Colonic mucosa (tissue), 4 donors: ENCODE data around the gene DNAJA4. TPM values are rescaled to one million over a fixed set of nuclear protein-coding genes. Genes with fewer than 3 reads are reported as not detected.

Experiments
- DNase-seq: peaks from one replicate; pipeline ENCODE4 v3.0.0-alpha.2; 2020
- H3K27ac ChIP-seq: fragments of 200-600 bp; one replicate; pipeline ENCODE4 v1.8.0; 2021
- H3K27me3 ChIP-seq: fragments of 200-600 bp; one replicate; pipeline ENCODE4 v1.8.0; 2021
- H3K36me3 ChIP-seq: fragments of 200-600 bp; one replicate; pipeline ENCODE4 v1.8.0; 2021
- H3K4me1 ChIP-seq: fragments of 200-600 bp; one replicate; pipeline ENCODE4 v1.8.0; 2021; ENCODE audit warnings: mild to moderate bottlenecking
- H3K4me3 ChIP-seq: fragments of 200-600 bp; one replicate; pipeline ENCODE4 v1.8.0; 2021
- H3K9ac ChIP-seq, 2 donors: one replicate each; pipeline ENCODE4 v1.7.0; 2013; ENCODE audit warnings: control low read depth in 2 of 2, low read depth in 2 of 2, low read length in 2 of 2
- H3K9me3 ChIP-seq: fragments of 200-600 bp; one replicate; pipeline ENCODE4 v1.8.0; 2021
- CTCF ChIP-seq: fragments of 200-600 bp; IDR thresholded peaks from one replicate; pipeline ENCODE4 v1.8.0; 2022; ENCODE audit warnings: antibody characterized with exemption, mild to moderate bottlenecking
- intact Hi-C: fragments of 100-400 bp; cut with DNase I; formaldehyde crosslinking; loops from one replicate; pipeline ENCODE4 v1.14.1; 2022
- total RNA-seq, 2 donors: library from RNA; stranded (reverse); fragmentation: NEBNext Ultra II Directional in 1 of 2; extraction: Animal tissue kit (Norgen Biotek cat#: 25700) in 1 of 2; gene quantifications; one replicate each; pipeline ENCODE4 v1.2.1, GENCODE V29; 2021
- donor health status: healthy.
- donor health status: DM: no; HTN: no; CAD: no.
- donor health status: DM: no; HTN: no; CAD: no.

Gene DNAJA4
- total RNA-seq, 2 donors from 2014 or later: 42.6 to 54.5 TPM

GRCh38 chr15:78314181-78314581 lies 49.8 kb downstream of the DNAJA4 start:
- no peak for TF ChIP-seq CTCF
- Histone ChIP-seq H3K9me3 (no peaks in the 10 kb centered on the region), H3K27ac (no peak overlapping the region), H3K27me3 (no peaks in the 10 kb centered on the region), H3K36me3 (no peaks in the 10 kb centered on the region), H3K9ac (no peak overlapping the region), H3K4me1 (no peaks in the 10 kb centered on the region), H3K4me3 (no peak overlapping the region)
- intact Hi-C loops: loop anchor here (5.0 kb wide), 1 partner anchor 108 kb away; no protein-coding TSS in a partner anchor
- no peak for DNase-seq

GRCh38 chr15:78315686-78316282 lies 51.4 kb downstream of the DNAJA4 start:
- peak overlapping the region; percentile 49 for H3K27ac ChIP-seq
- intact Hi-C loops: no loop called here
- peak; percentile 20 for TF ChIP-seq CTCF
- no peaks in the 10 kb centered on the region for H3K27me3 ChIP-seq
- H3K9me3 ChIP-seq: no peaks in the 10 kb centered on the region
- DNase-seq: peak; percentile 52
- H3K36me3 ChIP-seq: no peaks in the 10 kb centered on the region
- no peak overlapping the region for H3K4me3 ChIP-seq
- H3K4me1 ChIP-seq: no peaks in the 10 kb centered on the region
- peak overlapping the region in 1 of 2 donors; percentile 78 for H3K9ac ChIP-seq

- H3K27ac ChIP-seq: peak overlapping the region; percentile 49
- TF ChIP-seq CTCF: no peak
- intact Hi-C loops: no loop called here
- peak overlapping the region in 1 of 2 donors; percentile 78 for H3K9ac ChIP-seq
- H3K36me3 ChIP-seq: no peaks in the 10 kb centered on the region
- DNase-seq: peak; percentile 88
- no peaks in the 10 kb centered on the region for H3K27me3 ChIP-seq
- no peaks in the 10 kb centered on the region for H3K9me3 ChIP-seq
- H3K4me3 ChIP-seq: no peak overlapping the region
- no peaks in the 10 kb centered on the region for H3K4me1 ChIP-seq
These were observed 52.1 kb downstream of the DNAJA4 start for GRCh38 chr15:78316283-78317083.

- Histone ChIP-seq H3K9me3 (no peaks in the 10 kb centered on the region), H3K4me3 (no peak overlapping the region), H3K27ac (peak overlapping the region; percentile 49), H3K4me1 (no peaks in the 10 kb centered on the region), H3K36me3 (no peaks in the 10 kb centered on the region), H3K9ac (peak overlapping the region in 1 of 2 donors; percentile 78), H3K27me3 (no peaks in the 10 kb centered on the region)
- no peak for TF ChIP-seq CTCF
- intact Hi-C loops: no loop called here
- peak; percentile 63 for DNase-seq
These were observed 52.9 kb downstream of the DNAJA4 start for GRCh38 chr15:78317145-78317836.

GRCh38 chr15:78319588-78319987 lies 55.2 kb downstream of the DNAJA4 start:
- H3K27ac ChIP-seq: no peak overlapping the region
- no peak for DNase-seq
- no peaks in the 10 kb centered on the region for H3K9me3 ChIP-seq
- no peaks in the 10 kb centered on the region for H3K4me1 ChIP-seq
- H3K4me3 ChIP-seq: no peak overlapping the region
- H3K27me3 ChIP-seq: no peaks in the 10 kb centered on the region
- intact Hi-C loops: no loop called here
- no peaks in the 10 kb centered on the region for H3K36me3 ChIP-seq
- H3K9ac ChIP-seq: no peak overlapping the region
- no peak for TF ChIP-seq CTCF
